HAP-1 (cell line): Measurements from ENCODE around the gene KRT80.

Source experiments
- DNase-seq, 2 experiments: peaks; one replicate each; pipeline ENCODE4 v3.0.0-alpha.2; 2016 to 2020; ENCODE audit warnings: low spot score in 2 of 2
- H3K27me3 ChIP-seq: fragments of 250-450 bp; sonication (Bioruptor Pico); 2 replicates; pipeline ENCODE4 v1.5.1; 2020; ENCODE audit warnings: low read depth, mild to moderate bottlenecking, moderate library complexity
- H3K36me3 ChIP-seq: fragments of 250-450 bp; sonication (Bioruptor Pico); replicated peaks from 2 replicates; pipeline ENCODE4 v1.5.1; 2020; ENCODE audit warnings: mild to moderate bottlenecking
- H3K4me1 ChIP-seq: fragments of 250-450 bp; sonication (Bioruptor Pico); 2 replicates; pipeline ENCODE4 v1.5.1; 2020; ENCODE audit warnings: mild to moderate bottlenecking
- H3K4me3 ChIP-seq: fragments of 250-450 bp; sonication (Bioruptor Pico); 2 replicates; pipeline ENCODE4 v1.5.1; 2020; ENCODE audit warnings: mild to moderate bottlenecking, moderate library complexity
- H3K9me3 ChIP-seq: fragments of 250-450 bp; sonication (Bioruptor Pico); 2 replicates; pipeline ENCODE4 v1.5.1; 2020; ENCODE audit warnings: mild to moderate bottlenecking, moderate library complexity
- in situ Hi-C: fragments of 300-500 bp; cut with MboI; formaldehyde crosslinking; loops from 3 replicates; pipeline ENCODE4 v1.14.3; 2020; ENCODE audit warnings: low sequenced_read_pairs, inconsistent platforms, mixed read lengths

The KRT80 gene

GRCh38 chr12:52179396-52179973, 12.3 kb downstream of the KRT80 start:
- Histone ChIP-seq H3K27me3 (no peaks in the 10 kb centered on the region), H3K4me3 (no peak overlapping the region), H3K9me3 (no peaks in the 10 kb centered on the region), H3K4me1 (no peaks in the 10 kb centered on the region), H3K36me3 (no peaks in the 10 kb centered on the region)
- no peak for DNase-seq
- in situ Hi-C loops: no loop called here

- no peak for DNase-seq
- Histone ChIP-seq H3K4me1 (no peaks in the 10 kb centered on the region), H3K9me3 (no peaks in the 10 kb centered on the region), H3K36me3 (no peaks in the 10 kb centered on the region), H3K4me3 (no peak overlapping the region), H3K27me3 (no peaks in the 10 kb centered on the region)
- in situ Hi-C loops: no loop called here
These were observed 12.8 kb downstream of the KRT80 start for GRCh38 chr12:52178984-52179383.

- Histone ChIP-seq H3K36me3 (no peaks in the 10 kb centered on the region), H3K9me3 (no peaks in the 10 kb centered on the region)
These were observed 13.4 kb downstream of the KRT80 start for GRCh38 chr12:52178443-52178842.

GRCh38 chr12:52175371-52176350, 16.2 kb downstream of the KRT80 start:
- no peaks in the 10 kb centered on the region for H3K27me3 ChIP-seq
- in situ Hi-C loops: no loop called here
- H3K4me3 ChIP-seq: no peak overlapping the region
- no peaks in the 10 kb centered on the region for H3K4me1 ChIP-seq
- no peaks in the 10 kb centered on the region for H3K9me3 ChIP-seq
- DNase-seq: peak; percentile 26 to 58
- H3K36me3 ChIP-seq: no peaks in the 10 kb centered on the region

More at GRCh38 chr12:52178443-52178842, 13.4 kb downstream of the KRT80 start:
- Histone ChIP-seq H3K4me3 (no peak overlapping the region), H3K27me3 (no peaks in the 10 kb centered on the region), H3K4me1 (no peaks in the 10 kb centered on the region)
- no peak for DNase-seq
- in situ Hi-C loops: no loop called here

- Histone ChIP-seq H3K9me3 (no peaks in the 10 kb centered on the region), H3K4me3 (no peak overlapping the region), H3K27me3 (no peaks in the 10 kb centered on the region), H3K36me3 (no peaks in the 10 kb centered on the region), H3K4me1 (no peaks in the 10 kb centered on the region)
- in situ Hi-C loops: no loop called here
- DNase-seq: no peak
These were observed 18.3 kb downstream of the KRT80 start for GRCh38 chr12:52173526-52173925.

DNA sequence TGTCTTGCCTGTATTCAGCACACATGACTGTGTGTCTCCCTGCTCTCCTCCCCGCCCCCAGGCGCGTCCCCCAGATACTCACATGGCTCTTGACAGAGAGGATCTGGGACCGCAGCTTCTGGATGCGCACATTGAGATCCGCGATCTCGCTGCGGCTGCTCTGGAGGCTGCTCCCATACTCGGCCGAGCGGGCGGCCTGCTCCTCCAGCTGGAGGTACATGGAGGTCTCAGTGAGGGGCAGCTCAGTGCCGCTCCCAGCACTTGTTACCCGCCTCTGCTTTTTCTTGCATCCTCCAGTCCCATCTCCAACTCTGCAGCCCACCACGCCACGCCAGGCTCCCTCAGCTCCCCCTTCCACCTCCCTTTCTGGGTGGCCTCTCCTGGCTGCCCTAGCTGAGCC, 18.9 kb downstream of the KRT80 start:
- no peaks in the 10 kb centered on the region for H3K27me3 ChIP-seq
- no peaks in the 10 kb centered on the region for H3K9me3 ChIP-seq
- H3K4me3 ChIP-seq: no peak overlapping the region
- H3K36me3 ChIP-seq: no peaks in the 10 kb centered on the region
- H3K4me1 ChIP-seq: no peaks in the 10 kb centered on the region
- no peak for DNase-seq
- in situ Hi-C loops: no loop called here

GRCh38 chr12:52171950-52172512, 19.8 kb downstream of the KRT80 start:
- Histone ChIP-seq H3K4me1 (no peaks in the 10 kb centered on the region), H3K4me3 (no peak overlapping the region), H3K36me3 (no peaks in the 10 kb centered on the region), H3K27me3 (no peaks in the 10 kb centered on the region), H3K9me3 (no peaks in the 10 kb centered on the region)
- peak in 1 of 2 experiments; percentile 65 for DNase-seq
- in situ Hi-C loops: no loop called here

DNA sequence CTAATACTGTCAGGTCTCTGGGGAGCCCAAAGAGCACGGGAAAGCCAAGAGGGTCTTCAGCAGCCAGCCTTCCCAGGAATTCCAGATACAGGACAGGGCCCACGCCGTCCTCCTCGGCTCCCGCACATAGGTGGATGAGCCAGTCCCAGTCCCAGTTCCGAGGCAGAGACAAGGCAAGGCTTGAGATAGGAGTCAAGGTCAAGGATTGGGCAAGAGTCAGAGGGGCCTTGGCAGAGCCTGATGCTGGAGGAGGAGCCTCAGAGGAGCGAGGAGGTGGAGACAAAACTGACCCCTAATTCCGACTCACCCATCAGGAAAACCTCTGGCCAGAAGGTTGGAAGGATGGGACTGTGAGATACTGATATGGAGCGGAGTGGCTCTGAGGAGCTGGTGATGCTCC, 21.0 kb downstream of the KRT80 start:
- DNase-seq: no peak
- H3K27me3 ChIP-seq: no peaks in the 10 kb centered on the region
- H3K36me3 ChIP-seq: no peaks in the 10 kb centered on the region
- no peak overlapping the region for H3K4me3 ChIP-seq
- no peaks in the 10 kb centered on the region for H3K9me3 ChIP-seq
- in situ Hi-C loops: no loop called here
- no peaks in the 10 kb centered on the region for H3K4me1 ChIP-seq

DNA sequence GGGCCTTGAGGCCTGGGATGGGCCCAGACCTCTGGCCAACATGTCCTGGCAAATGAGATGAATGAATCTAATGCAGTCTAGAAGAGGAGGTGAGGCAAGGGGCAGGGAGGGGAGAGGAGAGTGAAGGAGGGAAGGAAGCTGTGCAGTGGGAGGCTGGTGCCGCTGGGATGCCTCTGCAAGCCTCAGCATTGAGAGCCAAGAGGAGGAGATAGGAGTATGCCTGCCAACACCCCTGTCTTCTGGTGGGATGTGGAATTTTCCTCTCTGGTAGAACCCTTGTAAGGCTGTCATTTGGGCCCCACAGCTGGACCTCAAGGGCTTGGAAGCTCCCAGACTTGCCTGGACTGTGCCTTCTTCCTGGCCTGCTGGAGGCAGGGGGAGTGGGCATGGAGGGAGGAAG, 21.9 kb downstream of the KRT80 start:
- H3K4me3 ChIP-seq: no peak overlapping the region
- no peaks in the 10 kb centered on the region for H3K27me3 ChIP-seq
- in situ Hi-C loops: no loop called here
- DNase-seq: no peak
- H3K4me1 ChIP-seq: no peaks in the 10 kb centered on the region
- no peaks in the 10 kb centered on the region for H3K36me3 ChIP-seq
- H3K9me3 ChIP-seq: no peaks in the 10 kb centered on the region

- H3K36me3 ChIP-seq: no peaks in the 10 kb centered on the region
- H3K27me3 ChIP-seq: no peaks in the 10 kb centered on the region
- no peaks in the 10 kb centered on the region for H3K9me3 ChIP-seq
- H3K4me3 ChIP-seq: no peak overlapping the region
- in situ Hi-C loops: no loop called here
- no peak for DNase-seq
- no peaks in the 10 kb centered on the region for H3K4me1 ChIP-seq
These were observed 23.6 kb downstream of the KRT80 start for GRCh38 chr12:52168019-52168717.

GRCh38 chr12:52167526-52167925, 24.3 kb downstream of the KRT80 start:
- Histone ChIP-seq H3K4me3 (no peak overlapping the region), H3K4me1 (no peaks in the 10 kb centered on the region), H3K9me3 (no peaks in the 10 kb centered on the region), H3K36me3 (no peaks in the 10 kb centered on the region), H3K27me3 (no peaks in the 10 kb centered on the region)
- no peak for DNase-seq
- in situ Hi-C loops: no loop called here

- Histone ChIP-seq H3K27me3 (no peaks in the 10 kb centered on the region), H3K36me3 (no peaks in the 10 kb centered on the region), H3K4me3 (no peak overlapping the region), H3K9me3 (no peaks in the 10 kb centered on the region), H3K4me1 (no peaks in the 10 kb centered on the region)
- in situ Hi-C loops: no loop called here
- no peak for DNase-seq
These were observed 25.1 kb downstream of the KRT80 start for GRCh38 chr12:52166672-52167071.

- Histone ChIP-seq H3K36me3 (no peaks in the 10 kb centered on the region), H3K4me1 (no peaks in the 10 kb centered on the region), H3K9me3 (no peaks in the 10 kb centered on the region), H3K4me3 (no peak overlapping the region), H3K27me3 (no peaks in the 10 kb centered on the region)
- in situ Hi-C loops: no loop called here
- no peak for DNase-seq
These were observed 26.5 kb downstream of the KRT80 start for GRCh38 chr12:52165096-52165855.
